ENCODE data around the gene IDI1.

The IDI1 gene

GRCh38 chr10:992467-992866, 56.5 kb downstream of the IDI1 start:
- DNase-seq: no peak

- no peak for DNase-seq
These were observed 58.1 kb downstream of the IDI1 start for GRCh38 chr10:990808-991207.

All from NCI-H1417 (cell line).